Measurements from ENCODE around the gene SPOCK1.
A peak's percentile ranks its signal among the peaks of the same experiment; 100 is the strongest.

The SPOCK1 gene

DNA sequence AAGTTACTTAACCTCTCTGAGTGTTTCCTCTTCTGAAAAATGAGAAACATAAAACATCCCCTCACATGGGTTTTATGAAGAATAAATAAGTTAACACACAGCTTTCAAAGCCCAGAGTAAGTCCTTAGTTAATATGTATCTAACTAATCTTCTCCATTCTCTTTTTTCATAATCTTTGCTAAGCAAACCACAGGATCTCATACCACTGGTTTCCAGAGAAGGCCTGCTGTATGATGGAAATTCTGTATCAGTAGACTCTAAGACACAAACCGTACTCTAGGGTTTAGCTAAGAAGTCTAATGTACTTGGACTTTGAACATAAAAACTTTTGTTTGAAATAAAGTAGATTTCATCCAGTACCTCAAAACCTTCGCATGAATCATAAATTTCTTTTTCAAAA, 307.9 kb downstream of the SPOCK1 start:
- no peak for DNase-seq
- Mint-ChIP-seq H3K27ac (no peak overlapping the region), H3K27me3 (ENCODE audit: low read depth, poor library complexity) (peaks cover 9% of the 10 kb centered on the region), H3K36me3 (ENCODE audit: low read depth) (no peaks in the 10 kb centered on the region), H3K4me3 (no peak overlapping the region), H3K9me3 (no peaks in the 10 kb centered on the region), H3K4me1 (peaks cover 23% of the 10 kb centered on the region)
- TF ChIP-seq, protein P1, sequence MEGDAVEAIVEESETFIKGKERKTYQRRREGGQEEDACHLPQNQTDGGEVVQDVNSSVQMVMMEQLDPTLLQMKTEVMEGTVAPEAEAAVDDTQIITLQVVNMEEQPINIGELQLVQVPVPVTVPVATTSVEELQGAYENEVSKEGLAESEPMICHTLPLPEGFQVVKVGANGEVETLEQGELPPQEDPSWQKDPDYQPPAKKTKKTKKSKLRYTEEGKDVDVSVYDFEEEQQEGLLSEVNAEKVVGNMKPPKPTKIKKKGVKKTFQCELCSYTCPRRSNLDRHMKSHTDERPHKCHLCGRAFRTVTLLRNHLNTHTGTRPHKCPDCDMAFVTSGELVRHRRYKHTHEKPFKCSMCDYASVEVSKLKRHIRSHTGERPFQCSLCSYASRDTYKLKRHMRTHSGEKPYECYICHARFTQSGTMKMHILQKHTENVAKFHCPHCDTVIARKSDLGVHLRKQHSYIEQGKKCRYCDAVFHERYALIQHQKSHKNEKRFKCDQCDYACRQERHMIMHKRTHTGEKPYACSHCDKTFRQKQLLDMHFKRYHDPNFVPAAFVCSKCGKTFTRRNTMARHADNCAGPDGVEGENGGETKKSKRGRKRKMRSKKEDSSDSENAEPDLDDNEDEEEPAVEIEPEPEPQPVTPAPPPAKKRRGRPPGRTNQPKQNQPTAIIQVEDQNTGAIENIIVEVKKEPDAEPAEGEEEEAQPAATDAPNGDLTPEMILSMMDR (IDR thresholded peaks at IDR 0.05) = no peak

DNA sequence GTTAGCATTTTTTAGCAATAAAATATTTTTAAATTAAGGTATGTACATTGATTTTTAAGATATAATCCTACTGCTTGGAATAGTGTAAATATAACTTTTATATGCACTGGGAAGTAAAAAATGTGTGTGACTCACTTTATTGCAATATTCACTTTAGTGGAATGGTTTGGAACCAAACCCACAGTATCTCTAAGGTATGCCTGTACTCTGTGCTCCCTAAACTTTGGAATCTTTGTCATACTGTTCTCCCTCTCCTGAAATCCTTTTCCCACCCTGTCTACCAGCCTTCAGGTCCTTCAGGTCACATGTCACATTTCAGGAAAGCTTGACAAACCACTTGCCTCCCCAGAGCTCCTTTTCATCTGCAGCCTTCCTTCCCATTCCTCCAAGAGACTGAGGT, 308.7 kb downstream of the SPOCK1 start:
- H3K27me3 Mint-ChIP-seq (ENCODE audit: low read depth, poor library complexity) = peaks cover 9% of the 10 kb centered on the region

DNA sequence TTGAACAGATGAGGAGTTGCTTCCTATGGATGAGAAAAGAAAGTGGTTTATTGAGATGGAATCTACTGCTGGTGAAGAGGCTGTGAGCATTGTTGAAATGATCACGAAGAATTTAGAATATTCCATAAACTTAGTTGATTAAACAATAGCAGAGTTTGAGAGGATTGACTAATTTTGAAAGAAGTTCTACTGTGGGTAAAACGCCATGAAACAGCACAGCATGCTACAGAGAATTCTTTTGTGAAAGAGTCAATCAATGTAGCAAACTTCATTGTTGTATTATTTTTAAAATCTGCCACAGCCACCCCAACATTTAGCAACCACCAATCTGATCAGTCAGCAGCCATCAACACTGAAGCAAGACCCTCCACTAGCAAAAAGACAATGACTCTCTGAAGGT, 309.1 kb downstream of the SPOCK1 start:
- TF ChIP-seq, protein P1 (IDR thresholded peaks at IDR 0.05) = no peak
- Mint-ChIP-seq H3K4me3 (no peak overlapping the region), H3K4me1 (peaks cover 19% of the 10 kb centered on the region), H3K27ac (no peak overlapping the region), H3K27me3 (ENCODE audit: low read depth, poor library complexity) (peaks cover 9% of the 10 kb centered on the region), H3K36me3 (ENCODE audit: low read depth) (no peaks in the 10 kb centered on the region), H3K9me3 (no peaks in the 10 kb centered on the region)
- DNase-seq = no peak

More for the DNA sequence above, 308.7 kb downstream of the SPOCK1 start:
- TF ChIP-seq, protein P1 (IDR thresholded peaks at IDR 0.05) = no peak
- DNase-seq = no peak
- Mint-ChIP-seq H3K9me3 (no peaks in the 10 kb centered on the region), H3K36me3 (ENCODE audit: low read depth) (no peaks in the 10 kb centered on the region), H3K4me3 (no peak overlapping the region), H3K27ac (no peak overlapping the region), H3K4me1 (peaks cover 23% of the 10 kb centered on the region)

DNA sequence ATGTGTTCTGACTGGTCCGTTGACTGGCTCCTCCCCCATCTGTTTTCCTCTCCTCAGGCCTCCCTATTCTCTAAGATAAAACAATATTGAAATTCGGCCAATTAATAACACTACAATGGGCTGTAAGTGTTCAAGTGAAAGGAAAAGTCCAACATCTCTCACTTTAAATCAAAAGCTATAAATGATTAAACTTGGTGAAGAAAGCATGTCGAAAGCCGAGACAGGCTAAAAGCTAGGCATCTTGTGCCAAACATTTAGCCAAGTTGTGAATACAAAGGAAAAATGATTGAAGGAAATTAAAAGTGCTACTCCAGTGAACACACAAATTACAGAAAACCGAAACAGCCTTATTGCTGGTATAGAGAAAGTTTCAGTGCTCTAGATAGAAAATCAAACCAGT, 310.6 kb downstream of the SPOCK1 start:
- peaks cover 10% of the 10 kb centered on the region for H3K4me1 Mint-ChIP-seq
- no peak overlapping the region for H3K4me3 Mint-ChIP-seq
- no peak overlapping the region for H3K27ac Mint-ChIP-seq
- H3K27me3 Mint-ChIP-seq (ENCODE audit: low read depth, poor library complexity) = peaks cover 4% of the 10 kb centered on the region
- no peaks in the 10 kb centered on the region for H3K9me3 Mint-ChIP-seq
- DNase-seq = no peak
- TF ChIP-seq, protein P1 (IDR thresholded peaks at IDR 0.05) = no peak
- no peaks in the 10 kb centered on the region for H3K36me3 Mint-ChIP-seq (ENCODE audit: low read depth)

DNA sequence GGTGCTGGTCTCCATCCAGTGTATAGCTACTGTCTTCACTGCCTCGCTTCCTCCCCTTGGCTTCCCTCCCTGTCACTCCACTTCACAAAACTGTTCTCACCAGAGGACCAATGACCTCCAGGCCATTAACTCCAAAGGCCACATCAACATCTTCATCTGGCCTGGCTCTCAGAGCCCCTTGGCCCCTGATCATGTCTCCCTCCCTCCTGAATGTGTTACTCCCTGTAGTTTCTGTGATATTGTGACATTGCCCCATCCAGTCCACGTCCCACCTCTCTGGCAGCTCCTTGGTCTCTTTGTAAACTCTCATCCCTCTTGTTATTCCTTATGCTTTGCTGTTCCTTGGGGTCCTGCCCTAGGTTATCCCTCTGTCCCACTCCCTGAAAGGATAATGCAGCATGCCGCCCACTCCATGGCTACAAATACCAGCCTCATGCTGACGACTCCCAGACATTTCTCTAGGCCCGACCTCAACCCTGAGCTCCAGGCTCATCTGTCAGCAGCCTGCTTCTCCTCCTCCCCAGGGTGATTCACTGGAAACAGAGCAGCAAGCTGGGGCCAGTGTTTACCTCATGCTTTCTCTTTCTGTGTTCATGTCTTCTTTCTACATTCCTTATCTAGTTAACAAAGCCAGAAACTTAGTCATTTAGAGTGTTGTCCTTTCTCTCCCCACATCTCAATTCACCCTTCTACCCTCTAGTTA, 312.2 kb downstream of the SPOCK1 start:
- Mint-ChIP-seq H3K27ac (peak overlapping the region; percentile 33), H3K27me3 (ENCODE audit: low read depth, poor library complexity) (peaks cover 10% of the 10 kb centered on the region), H3K36me3 (ENCODE audit: low read depth) (no peaks in the 10 kb centered on the region), H3K4me3 (no peak overlapping the region), H3K4me1 (peaks cover 10% of the 10 kb centered on the region), H3K9me3 (no peaks in the 10 kb centered on the region)
- DNase-seq = no peak
- TF ChIP-seq, protein P1 (IDR thresholded peaks at IDR 0.05) = no peak

DNA sequence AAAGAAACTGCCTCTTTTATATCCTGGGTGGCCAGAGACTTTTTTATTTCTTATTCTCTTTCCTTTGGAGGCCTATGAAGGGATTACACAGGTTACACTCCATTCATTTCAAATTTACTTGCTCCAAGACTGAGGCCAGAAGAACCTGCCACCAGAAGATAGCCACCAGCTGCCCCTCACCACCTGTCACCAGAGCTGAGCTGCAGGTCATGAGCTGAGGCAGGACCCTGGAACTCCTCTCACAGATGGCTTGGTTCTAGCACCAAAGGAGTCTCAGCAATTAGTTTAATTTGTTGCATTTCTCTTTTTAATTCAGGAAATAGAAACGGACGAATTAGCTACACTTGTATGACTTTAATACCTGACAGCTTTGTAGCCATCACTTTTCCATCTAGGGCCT, 313.9 kb downstream of the SPOCK1 start:
- Mint-ChIP-seq H3K9me3 (no peaks in the 10 kb centered on the region), H3K4me1 (peaks cover 10% of the 10 kb centered on the region), H3K27me3 (ENCODE audit: low read depth, poor library complexity) (peaks cover 14% of the 10 kb centered on the region), H3K4me3 (no peak overlapping the region), H3K36me3 (ENCODE audit: low read depth) (no peaks in the 10 kb centered on the region), H3K27ac (no peak overlapping the region)
- TF ChIP-seq, protein P1 (IDR thresholded peaks at IDR 0.05) = no peak
- no peak for DNase-seq

All from nephron progenitor cell (in vitro differentiated cells).